NCI-H146 (cell line): ENCODE results near the gene ROBO2.

ENCODE experiments used
- DNase-seq: peaks from one replicate; lab custom pipeline; 2025; lab: John Stamatoyannopoulos, UW

ROBO2 gene

DNA sequence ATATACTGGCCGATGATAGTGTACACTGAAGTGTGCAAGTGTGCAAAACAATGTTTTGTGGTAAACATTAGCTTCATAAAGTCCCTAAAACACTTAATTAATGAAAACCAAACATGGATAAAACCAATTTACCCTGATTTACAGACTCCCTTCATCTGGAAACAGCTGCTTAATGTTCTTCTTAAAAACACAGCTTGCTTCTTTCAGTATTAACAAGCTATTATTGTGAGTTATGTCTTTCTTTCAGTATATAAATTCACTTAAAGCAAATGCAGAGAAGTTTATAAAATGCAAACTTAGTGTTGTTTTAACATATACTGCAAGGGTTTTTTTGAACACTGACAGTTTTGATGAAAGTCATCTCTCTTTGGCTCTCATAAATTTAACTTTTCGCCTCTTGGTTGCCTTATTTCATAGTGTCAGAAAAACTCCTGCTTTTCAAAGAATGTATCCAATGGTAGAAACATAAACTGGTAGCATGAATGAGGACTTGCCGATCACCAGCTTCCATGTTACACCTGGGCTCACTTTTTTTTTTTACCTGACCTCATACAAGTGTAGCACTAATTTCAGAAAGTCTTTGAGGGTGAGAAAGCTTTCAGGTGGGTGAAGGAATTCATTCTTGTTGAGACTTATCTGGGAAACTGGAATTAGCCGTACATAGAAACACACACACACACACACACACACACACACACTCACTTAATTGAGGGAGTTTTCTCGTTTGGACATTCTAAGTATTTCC is 532.2 kb downstream of the ROBO2 start:
- DNase-seq: no peak

DNA sequence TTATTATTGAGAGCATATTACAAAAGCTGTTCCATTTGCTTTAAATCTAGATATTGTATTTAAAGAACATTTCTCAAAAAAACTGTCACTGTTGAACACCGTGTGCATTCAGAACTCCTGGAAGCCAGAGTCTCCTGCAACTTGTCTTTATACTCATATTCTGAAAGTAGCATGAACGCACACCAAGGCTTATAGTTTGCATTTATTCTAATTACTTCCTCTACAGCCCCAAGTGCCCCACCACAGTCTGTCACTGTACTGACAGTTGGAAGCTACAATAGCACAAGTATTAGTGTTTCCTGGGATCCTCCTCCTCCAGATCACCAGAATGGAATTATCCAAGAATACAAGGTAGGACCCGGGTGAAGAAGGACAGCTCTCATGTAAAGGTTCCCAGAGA is 537.4 kb downstream of the ROBO2 start:
- no peak for DNase-seq

DNA sequence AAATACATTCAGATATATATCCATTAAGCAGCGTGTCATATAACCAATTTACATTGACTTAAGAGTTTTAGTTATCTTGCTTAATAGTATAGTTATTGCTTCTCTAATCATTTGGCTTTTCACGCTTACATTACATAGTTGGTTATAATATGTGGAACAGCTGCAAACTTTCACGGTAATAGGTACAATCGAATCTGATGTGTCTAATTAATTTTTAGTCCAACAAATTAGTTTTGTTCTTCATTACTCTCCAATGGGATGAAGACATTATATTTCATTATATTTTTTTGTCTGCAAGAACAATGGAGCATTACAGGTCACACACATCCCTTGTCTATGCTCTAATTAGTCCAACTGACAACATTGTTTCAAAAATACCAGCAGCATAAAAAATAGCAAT is 546.3 kb downstream of the ROBO2 start:
- DNase-seq: no peak

DNA sequence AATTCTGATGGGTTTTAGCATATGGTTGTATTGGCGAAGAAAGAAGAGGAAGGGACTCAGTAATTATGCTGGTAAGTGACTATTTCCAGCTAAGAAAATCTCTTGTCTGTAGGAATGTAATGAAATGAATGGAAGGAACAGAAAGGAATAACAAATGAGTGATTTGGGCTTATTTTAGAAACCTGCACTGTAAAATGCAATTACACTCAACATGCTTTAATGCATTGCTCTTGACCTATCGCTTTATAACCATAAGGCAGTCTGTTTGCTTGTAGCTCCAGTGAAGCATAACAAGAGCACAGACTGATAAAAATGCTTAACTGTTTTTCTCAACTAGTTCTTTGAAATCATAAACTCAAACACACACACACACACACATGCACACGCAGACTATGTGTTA is 549.0 kb downstream of the ROBO2 start:
- no peak for DNase-seq

DNA sequence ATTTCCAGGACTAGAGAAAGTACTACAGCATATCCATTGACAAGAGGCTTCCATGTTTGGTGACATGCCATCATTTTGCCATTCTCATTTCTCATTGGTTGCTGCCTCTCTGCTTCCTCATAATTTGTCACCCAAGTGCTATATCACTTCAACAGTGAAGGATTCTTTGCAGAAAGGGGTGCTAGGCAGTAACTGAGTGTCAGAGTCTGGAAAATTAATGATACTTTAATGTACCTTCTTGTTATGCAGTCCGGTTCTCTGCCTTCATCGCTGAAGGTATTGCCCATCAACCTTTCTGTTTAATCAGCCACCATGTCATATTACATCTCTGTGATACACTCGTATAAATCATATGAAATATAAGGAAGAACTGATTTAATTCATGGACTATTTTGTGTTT is 550.3 kb downstream of the ROBO2 start:
- no peak for DNase-seq

DNA sequence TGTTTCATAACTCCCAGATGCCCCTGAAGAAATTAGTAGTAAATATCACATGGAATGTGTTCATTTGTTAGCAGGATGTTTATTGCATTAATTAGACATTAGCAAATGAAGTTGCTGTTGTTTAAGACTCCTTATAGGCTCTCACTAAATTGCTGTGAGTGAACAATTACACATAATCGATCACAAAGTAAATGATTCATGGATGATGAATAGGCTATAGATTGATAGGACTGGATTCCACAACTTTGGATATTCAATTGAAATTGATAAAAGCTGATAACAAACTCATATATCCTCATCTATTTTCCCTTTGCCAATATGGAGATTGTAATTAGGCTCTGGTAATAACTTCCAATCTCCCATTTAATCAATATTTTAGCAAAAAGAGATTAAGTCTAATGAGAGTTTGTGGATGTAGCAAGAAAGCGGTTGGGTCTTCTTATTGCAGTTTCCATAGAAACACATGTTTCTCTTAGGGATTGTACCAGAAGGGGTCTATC is 555.5 kb downstream of the ROBO2 start:
- DNase-seq: no peak

DNA sequence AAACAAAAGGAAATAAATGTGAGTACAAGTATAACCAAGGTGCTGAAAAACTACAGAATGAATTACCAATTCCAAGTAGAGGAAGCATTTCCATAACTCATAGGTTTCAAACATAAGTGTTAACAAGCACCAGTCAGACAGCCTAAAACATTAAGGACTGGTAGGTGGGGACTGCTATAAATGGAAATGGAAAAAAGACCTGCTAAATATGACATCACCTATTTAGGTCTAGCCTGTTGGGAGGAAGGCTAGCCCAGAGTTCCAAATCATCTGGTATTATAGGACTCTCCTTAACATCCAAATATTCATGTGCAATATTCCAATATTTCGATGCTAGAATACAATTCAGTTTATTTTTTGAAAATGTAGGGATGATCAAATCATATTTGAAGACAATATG is 560.0 kb downstream of the ROBO2 start:
- no peak for DNase-seq

DNA sequence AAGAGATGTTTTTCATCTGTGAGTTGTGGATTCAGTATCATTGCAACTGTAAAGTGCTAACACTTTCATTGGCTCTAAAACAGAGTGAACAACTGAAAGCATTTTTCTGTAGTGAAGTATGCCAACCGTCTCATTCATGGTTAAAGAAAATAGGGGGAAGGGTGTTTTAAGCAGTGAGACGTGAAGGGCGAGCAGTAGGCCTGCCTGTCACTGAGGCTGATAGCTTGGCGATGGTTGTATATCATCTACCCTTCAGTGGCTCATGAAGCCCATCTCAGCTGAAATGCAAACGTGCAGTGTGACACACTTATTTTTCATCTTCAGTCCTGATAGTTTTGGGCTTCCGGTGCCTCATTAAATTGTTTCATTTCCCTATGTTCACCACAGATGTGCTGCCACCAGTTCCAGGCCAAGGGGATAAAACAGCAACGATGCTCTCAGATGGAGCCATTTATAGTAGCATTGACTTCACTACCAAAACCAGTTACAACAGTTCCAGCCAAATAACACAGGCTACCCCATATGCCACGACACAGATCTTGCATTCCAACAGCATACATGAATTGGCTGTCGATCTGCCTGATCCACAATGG is 562.0 kb downstream of the ROBO2 start:
- DNase-seq: no peak

DNA sequence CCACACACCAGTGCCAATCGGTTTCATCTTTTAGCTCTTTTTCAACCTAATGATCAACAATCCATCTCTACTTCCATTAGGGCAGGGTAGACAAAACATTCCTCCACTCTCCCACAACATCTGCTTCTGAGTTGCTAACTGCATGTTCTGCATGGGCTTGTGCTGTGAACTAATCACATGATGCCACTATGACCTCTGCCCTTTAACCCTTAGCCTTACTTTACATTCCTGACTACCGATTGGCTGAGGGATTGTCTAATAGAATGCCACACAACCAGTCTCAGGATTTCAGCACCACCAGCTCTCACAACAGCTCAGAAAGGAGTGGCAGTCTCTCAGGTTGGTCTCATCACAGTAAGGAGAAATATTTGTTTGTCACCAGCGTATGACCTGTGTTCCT is 562.8 kb downstream of the ROBO2 start:
- no peak for DNase-seq

DNA sequence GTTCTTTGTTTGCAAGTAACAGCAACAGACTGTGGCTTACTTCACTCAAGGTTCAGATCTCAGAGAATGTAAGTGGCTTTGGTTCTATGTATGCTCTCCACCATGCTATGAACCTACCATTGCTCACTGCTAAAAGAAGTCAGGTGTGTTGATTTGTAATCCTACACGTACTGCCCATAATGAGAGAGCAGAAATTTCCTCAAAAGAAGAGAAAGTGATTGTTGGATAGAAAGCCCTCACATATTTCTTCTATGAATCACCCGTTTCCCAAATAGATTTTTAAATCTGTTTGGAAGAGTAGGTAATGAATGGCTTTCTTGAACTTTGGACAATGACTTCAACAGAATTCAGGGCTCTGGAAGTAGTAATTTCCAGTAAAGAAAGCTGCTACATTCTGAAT is 565.4 kb downstream of the ROBO2 start:
- DNase-seq: no peak

DNA sequence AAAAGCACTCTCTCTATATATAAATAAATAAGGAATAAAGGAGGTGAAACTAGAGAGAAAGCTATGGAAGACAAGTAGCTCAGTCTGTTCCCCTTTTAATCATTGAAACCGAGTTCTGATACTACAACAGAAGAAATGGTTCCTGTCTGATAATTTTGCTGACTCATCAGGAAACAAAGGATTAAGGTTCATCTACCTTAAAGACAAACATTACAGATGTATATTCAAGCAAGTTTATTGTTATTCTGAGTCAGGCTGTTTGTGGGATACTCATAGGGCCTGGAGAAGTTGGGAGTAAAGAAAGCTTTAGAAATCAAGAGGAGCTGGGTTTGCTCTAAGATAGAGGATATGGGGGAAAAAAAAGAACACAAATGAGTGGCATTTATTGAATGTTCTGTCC is 566.0 kb downstream of the ROBO2 start:
- DNase-seq: no peak

DNA sequence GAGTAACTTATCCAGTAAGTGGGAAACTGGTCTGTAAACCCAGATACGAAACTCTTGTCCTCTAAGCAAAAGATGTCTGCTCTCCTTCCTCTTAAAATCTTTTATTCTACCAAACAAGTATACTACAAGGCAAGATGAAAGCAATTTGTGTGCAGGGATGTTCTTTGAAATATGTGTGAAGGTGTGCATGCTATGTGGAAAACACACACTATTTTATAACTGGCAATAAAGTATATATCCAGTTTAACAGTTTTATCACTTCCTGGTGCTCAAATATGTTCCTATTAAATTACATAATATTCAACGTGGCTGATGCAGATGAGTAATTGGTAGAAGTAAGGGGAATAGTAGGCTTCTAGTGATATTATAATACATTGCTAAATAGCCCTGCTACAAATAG is 566.5 kb downstream of the ROBO2 start:
- DNase-seq: no peak

DNA sequence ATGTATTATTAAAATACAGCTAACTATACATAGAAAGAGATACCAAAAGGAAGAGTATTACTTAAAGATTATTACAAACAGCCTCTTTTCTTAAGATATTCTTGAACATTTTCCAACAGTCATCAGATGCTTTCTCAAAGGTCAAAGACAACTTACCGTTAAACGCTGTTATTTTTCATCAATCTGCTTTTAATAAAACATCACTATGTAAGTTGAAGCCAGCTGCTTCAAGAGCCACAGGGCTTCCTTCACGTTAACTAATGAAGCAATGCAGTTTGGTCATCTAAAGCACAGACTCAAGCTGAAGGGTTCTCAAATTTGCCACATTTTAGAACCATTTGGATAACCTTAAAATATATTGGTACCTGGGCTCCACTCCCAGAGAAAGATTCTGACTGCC is 578.8 kb downstream of the ROBO2 start:
- DNase-seq: no peak

DNA sequence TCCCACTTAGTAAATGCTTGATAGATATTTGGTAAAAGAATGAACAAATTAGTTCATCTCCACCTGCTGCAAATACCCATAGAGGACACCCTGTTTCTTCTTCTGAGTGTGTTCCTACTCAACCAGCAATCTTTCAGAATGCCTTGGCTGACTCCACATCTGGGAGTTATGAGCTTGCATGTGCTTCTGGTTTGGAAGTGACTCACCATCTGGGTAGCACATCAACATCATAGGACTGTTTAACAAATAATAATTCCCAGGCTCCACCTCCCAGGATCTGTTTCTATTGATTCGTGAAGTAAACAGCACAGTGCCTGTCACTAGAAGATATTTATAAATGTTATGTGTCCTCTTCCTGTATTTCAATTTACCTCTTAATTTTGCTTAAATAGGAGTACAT is 580.1 kb downstream of the ROBO2 start:
- no peak for DNase-seq

DNA sequence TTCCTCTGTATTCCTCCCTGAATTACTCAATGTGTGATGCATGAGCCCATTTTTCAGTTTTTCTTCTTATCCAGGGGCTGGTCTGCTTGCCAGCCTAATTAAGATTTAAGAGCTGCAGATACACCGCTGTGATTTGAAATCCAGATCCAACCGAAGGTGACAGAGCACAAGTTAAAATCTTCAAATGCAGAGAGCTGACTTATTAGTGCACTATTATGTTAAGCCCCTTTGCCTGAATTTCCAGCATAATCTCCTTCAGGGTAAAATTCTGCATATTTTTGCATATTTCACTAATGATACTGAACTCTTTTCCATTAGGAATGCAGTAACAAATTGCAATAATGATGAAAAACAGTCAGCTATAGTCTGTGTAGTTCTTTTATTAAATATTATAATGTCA is 583.6 kb downstream of the ROBO2 start:
- no peak for DNase-seq

DNA sequence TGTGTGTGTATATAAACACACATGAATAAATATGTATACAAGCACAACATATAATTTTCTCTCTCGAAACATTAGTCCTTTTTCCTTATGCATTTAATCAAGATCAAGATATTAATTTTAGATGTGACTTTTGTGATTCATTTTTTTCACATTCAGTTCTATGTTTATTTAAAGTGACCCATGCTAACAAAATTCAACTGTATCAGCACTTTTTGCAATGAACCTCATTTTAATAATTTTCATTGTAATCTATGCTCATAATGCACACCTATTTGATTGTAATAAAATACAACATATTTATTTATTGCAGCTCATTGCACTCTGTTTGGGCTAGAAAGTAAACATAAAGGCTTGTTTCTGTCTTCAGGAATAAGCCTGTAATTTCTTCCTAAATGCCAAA is 586.3 kb downstream of the ROBO2 start:
- DNase-seq: no peak

DNA sequence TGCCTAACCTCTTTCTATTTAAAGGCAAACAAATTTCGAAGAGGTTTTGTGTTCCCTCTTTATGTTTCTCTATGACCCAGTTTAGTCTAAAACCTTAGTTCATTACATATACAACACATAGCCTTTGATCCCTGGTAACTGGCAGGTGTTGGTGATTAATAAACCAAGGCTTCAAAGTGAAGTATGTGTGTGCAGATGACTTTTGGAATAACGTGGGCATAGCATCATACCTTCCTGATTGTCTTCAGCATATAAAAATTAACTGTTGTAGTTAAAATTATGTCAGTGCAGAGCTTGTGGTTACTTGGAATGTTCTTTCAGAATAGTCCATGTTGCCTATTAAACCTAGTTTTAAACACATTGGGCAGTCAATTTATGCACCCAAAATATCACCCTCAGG is 608.3 kb downstream of the ROBO2 start:
- DNase-seq: no peak

DNA sequence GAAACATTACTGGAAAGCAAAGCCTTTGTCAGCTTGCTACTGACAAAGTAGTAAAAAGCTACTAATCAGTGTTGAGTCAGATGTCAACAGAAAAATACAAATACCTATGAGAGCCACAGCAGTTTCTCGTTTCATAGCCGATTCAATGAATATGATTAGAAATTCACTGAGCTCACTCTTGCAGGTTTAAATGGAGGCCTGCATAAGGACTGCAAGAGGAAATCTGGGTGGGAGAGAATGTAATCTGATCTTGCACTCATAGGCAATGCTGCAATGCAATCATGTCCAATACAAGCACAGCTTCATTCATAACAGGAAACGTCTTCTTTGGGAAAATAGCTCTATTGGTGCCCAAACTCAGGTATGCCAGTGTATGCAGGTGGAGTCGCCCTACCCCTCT is 608.8 kb downstream of the ROBO2 start:
- DNase-seq: no peak

DNA sequence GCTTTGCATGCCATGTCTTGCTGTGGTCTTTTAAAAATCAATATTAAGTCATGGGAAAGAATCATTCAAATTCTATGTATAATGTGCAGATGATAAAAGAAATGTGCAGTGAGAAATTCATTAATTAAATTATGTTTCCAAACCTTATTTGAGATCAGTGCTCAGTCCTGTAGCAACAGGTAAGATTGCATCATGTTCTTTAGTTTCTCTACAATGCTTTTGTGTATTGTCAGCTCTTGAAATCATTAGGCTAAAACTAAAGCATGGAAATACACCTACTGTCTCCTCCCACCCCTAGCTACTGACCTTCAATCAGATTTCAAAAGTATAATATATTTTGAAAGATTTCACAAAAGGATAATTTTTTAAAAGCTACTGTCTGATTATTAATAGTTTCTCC is 612.7 kb downstream of the ROBO2 start:
- no peak for DNase-seq

DNA sequence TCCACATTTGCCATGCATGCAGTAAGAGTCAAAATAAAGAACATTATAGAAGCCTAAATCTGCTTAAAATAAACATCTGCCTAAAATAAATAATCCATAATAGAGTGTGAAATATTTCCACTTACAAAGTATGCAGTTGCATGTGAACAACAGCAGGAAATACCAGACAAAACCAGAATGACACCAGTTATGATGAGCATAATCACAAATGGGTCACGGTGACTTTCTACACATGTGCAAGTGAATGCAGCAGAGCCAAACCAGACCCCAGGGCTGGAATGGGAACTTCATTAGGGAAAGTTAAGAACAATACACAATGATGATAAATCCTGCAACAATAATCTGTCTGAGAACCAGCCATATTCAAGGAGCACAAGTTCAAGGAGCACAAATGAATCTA is 615.5 kb downstream of the ROBO2 start:
- DNase-seq: no peak

DNA sequence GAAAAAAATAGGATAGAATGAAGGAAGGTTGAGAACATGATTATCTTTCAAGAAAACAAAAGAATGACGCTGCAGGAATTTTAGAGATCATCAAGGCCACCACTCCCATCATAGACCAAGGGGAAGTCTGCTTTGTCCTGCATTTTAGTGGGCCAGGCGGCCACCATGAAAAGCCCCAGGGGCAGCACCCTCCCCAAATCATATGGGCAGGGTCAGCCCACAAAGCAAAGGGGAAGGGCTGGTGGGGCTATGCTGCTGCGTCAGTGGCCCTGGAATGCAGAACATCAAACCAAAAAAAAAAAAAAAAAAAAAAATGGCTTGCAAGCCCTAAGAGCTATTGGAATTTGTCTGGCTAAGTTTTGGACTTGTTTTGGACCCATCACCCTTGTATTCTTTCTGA is 620.8 kb downstream of the ROBO2 start:
- no peak for DNase-seq

DNA sequence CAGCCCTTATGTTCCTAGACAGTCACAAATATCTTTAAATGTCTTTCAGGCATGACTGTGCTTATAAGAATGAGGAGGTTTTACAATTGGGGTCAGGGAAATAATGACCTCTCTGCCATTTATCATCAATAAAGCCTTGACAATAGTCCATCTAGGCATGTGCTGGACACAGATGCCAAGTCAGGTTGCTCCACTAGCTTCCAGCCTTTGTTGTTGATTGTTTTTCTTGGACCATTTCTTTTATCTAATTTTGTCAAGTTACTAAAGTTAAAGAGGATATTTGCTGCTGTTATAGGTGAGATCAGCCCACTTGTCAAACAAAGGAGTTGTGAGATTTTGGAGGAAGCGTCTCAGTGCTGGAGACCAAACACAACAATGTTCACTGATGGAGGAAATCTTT is 628.0 kb downstream of the ROBO2 start:
- DNase-seq: no peak

DNA sequence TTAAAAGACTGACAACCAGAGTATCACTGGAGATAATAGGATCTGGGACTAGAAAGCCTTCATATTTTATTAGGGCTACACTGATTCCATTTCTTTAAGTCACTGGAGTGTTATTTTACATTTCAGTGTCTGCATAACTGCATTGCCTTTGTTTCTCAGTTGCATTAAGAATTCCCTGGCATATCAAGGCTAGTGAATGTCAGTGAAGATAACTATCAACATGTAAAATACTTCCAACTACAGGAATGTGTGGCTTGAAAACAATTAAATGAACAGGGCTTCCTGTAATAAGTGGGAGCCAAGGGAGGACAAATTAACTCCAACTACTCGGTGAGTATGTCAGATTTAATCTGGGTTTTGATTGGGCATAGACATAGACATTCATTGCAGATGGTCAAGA is 628.5 kb downstream of the ROBO2 start:
- no peak for DNase-seq

DNA sequence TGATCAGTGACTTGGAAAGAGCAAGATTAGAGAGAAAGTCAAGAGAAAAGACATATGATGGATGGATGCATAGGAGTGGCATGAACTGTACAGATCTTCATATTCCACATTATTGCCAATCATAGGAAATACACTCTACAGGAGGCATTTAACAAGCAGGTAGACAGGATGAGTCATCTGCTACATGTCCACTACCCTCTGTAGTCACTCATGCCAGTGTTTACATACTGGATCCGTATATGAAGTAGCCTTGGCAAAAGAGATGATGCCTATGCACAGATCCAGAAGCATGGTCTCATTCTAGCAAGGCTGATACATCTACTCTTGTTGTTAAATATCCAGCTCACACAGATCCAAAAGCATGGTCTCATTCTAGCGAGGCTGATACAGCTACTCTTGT is 632.1 kb downstream of the ROBO2 start:
- DNase-seq: no peak
